HepG2 (cell line): Measurements from ENCODE around the gene SYS1. TPM values are rescaled to one million over a fixed set of nuclear protein-coding genes. Genes with fewer than 3 reads are reported as not detected.

Experiments used
- BCL3 ChIP-seq: sonication (generic); formaldehyde crosslinking; IDR thresholded peaks from 2 replicates; pipeline ENCODE4 v1.5.1; 2020; ENCODE audit warnings: mild to moderate bottlenecking, missing genetic modification reagents, moderate library complexity
- BORCS8-MEF2B ChIP-seq: sonication (generic); formaldehyde crosslinking; IDR thresholded peaks from 2 replicates; pipeline ENCODE4 v1.8.0; 2022; ENCODE audit warnings: mild to moderate bottlenecking, missing genetic modification reagents
- E2F2 ChIP-seq: sonication (generic); formaldehyde crosslinking; IDR thresholded peaks from 2 replicates; pipeline ENCODE4 v1.4.0; 2020; ENCODE audit warnings: missing genetic modification reagents, borderline replicate concordance
- LCORL ChIP-seq, 2 experiments: fragments of 450-650 bp in 1 of 2; sonication (generic) in 1 of 2; formaldehyde crosslinking in 1 of 2; IDR thresholded peaks; 2 replicates each; pipeline versions ENCODE4 v1.5.0 to v1.6.1; 2017 to 2020; ENCODE audit warnings: antibody characterized with exemption in 1 of 2, missing genetic modification reagents in 1 of 2
- NAIF1 ChIP-seq: sonication (generic); formaldehyde crosslinking; IDR thresholded peaks from 2 replicates; pipeline ENCODE4 v1.5.0; 2020; ENCODE audit warnings: mild to moderate bottlenecking, missing genetic modification reagents, borderline replicate concordance
- NBN ChIP-seq: fragments of 450-650 bp; conservative IDR thresholded peaks from 2 replicates; pipeline ENCODE4 v1.6.1; 2017
- PAWR ChIP-seq: sonication (generic); formaldehyde crosslinking; IDR thresholded peaks from 2 replicates; pipeline ENCODE4 v1.4.0; 2020; ENCODE audit warnings: missing genetic modification reagents, mild to moderate bottlenecking, borderline replicate concordance
- POLR2A ChIP-seq, 2 experiments: IDR thresholded peaks; 2 replicates each; pipeline ENCODE4 v1.6.1; 2011; ENCODE audit warnings: low read depth in 2 of 2, low read length in 2 of 2, mild to moderate bottlenecking in 1 of 2, moderate library complexity in 1 of 2; ENCODE audit not compliant: insufficient read depth in 1 of 2
- RBFOX2 ChIP-seq: fragments of 200-400 bp; formaldehyde crosslinking; IDR thresholded peaks from 2 replicates; pipeline ENCODE4 v1.6.1; 2017; ENCODE audit warnings: low read depth, mild to moderate bottlenecking, low read length
- SCMH1 ChIP-seq: sonication (generic); formaldehyde crosslinking; IDR thresholded peaks from 2 replicates; pipeline ENCODE4 v1.9.0; 2021; ENCODE audit warnings: missing genetic modification reagents, mild to moderate bottlenecking, borderline replicate concordance
- SIN3A ChIP-seq: IDR thresholded peaks from 2 replicates; pipeline ENCODE4 v1.6.1; 2011; ENCODE audit warnings: low read depth, mild to moderate bottlenecking, control low read depth, low read length, borderline replicate concordance
- TCF12 ChIP-seq, 2 experiments: fragments of 450-650 bp in 1 of 2; sonication (generic) in 1 of 2; formaldehyde crosslinking in 1 of 2; IDR thresholded peaks; 2 replicates each; pipeline versions ENCODE4 v1.6.1 to v1.8.0; 2017 to 2022; ENCODE audit warnings: antibody characterized with exemption in 1 of 2, mild to moderate bottlenecking in 1 of 2, missing genetic modification reagents in 1 of 2, moderate library complexity in 1 of 2
- TCF7L2 ChIP-seq: IDR thresholded peaks from 2 replicates; pipeline ENCODE4 v1.6.1; 2011; ENCODE audit warnings: mild to moderate bottlenecking, low read depth, low read length, moderate library complexity
- TRIM24 ChIP-seq: sonication (generic); formaldehyde crosslinking; IDR thresholded peaks from 2 replicates; pipeline ENCODE4 v1.8.0; 2022; ENCODE audit warnings: mild to moderate bottlenecking, missing genetic modification reagents
- U2AF2 ChIP-seq: fragments of 200-400 bp; formaldehyde crosslinking; IDR thresholded peaks from 2 replicates; pipeline ENCODE4 v1.6.1; 2017; ENCODE audit warnings: low read depth, mild to moderate bottlenecking, low read length
- ZC3H13 ChIP-seq: sonication (generic); formaldehyde crosslinking; IDR thresholded peaks from 2 replicates; pipeline ENCODE4 v1.8.1; 2023; ENCODE audit warnings: mild to moderate bottlenecking, missing genetic modification reagents, moderate library complexity
- ZFP36 ChIP-seq: fragments of 150-350 bp; IDR thresholded peaks from 2 replicates; pipeline ENCODE4 v1.6.1; 2018; ENCODE audit warnings: borderline replicate concordance, low read length, low read depth; ENCODE audit not compliant: partially characterized antibody
- ZNF264 ChIP-seq: sonication (generic); formaldehyde crosslinking; IDR thresholded peaks from 2 replicates; pipeline ENCODE4 v1.4.0; 2020; ENCODE audit warnings: missing genetic modification reagents
- ZNF432 ChIP-seq: sonication (generic); formaldehyde crosslinking; IDR thresholded peaks from 2 replicates; pipeline ENCODE4 v1.5.0; 2020; ENCODE audit warnings: missing genetic modification reagents, mild to moderate bottlenecking, borderline replicate concordance
- ZNF530 ChIP-seq: sonication (generic); formaldehyde crosslinking; IDR thresholded peaks from 2 replicates; pipeline ENCODE4 v1.5.0; 2020; ENCODE audit warnings: low read depth, mild to moderate bottlenecking, missing genetic modification reagents
- ZNF605 ChIP-seq: sonication (generic); formaldehyde crosslinking; IDR thresholded peaks from 2 replicates; pipeline ENCODE4 v1.8.0; 2022; ENCODE audit warnings: mild to moderate bottlenecking, missing genetic modification reagents
- ZNF7 ChIP-seq: IDR thresholded peaks from 2 replicates; pipeline ENCODE4 v1.6.1; 2016; ENCODE audit warnings: missing biosample characterization, missing genetic modification reagents
- polyA plus RNA-seq, 8 experiments: library from polyadenylated mRNA; depleted of rRNA in 3 of 8; stranded (reverse) in 7 of 8; unstranded in 1 of 8; fragments of >200 nt; fragmentation: Illumina TruSeq in 4 of 8; extraction: Trizol in 4 of 8; gene quantifications; 2 replicates each; pipeline versions ENCODE4 v1.2.1 to v1.2.3, GENCODE V29; 2011 to 2016; ENCODE audit warnings: low read depth in 4 of 8, missing spikeins in 1 of 8, mixed read lengths in 1 of 8; ENCODE audit not compliant: insufficient read depth in 1 of 8
- total RNA-seq, 5 experiments: library from RNA; depleted of rRNA; stranded (reverse); fragments of >200 nt; fragmentation: Illumina TruSeq; extraction: Trizol; gene quantifications; 2 replicates each; pipeline ENCODE4 v1.2.3, GENCODE V29; 2016; ENCODE audit warnings: low read depth in 1 of 5
- TF ChIP-seq, protein P1 (sequence below): sonication (generic); formaldehyde crosslinking; IDR thresholded peaks from 2 replicates; pipeline ENCODE4 v1.8.0; 2022; ENCODE audit warnings: mild to moderate bottlenecking, missing genetic modification reagents
- TF ChIP-seq, protein P2 (sequence below): sonication (generic); formaldehyde crosslinking; IDR thresholded peaks from 2 replicates; pipeline ENCODE4 v1.8.0; 2022; ENCODE audit warnings: missing genetic modification reagents, mild to moderate bottlenecking, moderate library complexity, borderline replicate concordance

SYS1 gene
- total and polyA plus RNA-seq, 2 of the 13 experiments (the other 11 are each of a cell fraction or from before 2014, with no cell fraction given): 38.3 to 65.6 TPM

- no peak for TF ChIP-seq U2AF2
- TF ChIP-seq, protein P1, sequence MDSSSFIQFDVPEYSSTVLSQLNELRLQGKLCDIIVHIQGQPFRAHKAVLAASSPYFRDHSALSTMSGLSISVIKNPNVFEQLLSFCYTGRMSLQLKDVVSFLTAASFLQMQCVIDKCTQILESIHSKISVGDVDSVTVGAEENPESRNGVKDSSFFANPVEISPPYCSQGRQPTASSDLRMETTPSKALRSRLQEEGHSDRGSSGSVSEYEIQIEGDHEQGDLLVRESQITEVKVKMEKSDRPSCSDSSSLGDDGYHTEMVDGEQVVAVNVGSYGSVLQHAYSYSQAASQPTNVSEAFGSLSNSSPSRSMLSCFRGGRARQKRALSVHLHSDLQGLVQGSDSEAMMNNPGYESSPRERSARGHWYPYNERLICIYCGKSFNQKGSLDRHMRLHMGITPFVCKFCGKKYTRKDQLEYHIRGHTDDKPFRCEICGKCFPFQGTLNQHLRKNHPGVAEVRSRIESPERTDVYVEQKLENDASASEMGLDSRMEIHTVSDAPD (CRISPR knock-in tag): no peak
- no peak for TF ChIP-seq TCF12 (IDR thresholded peaks at IDR 0.05)
- no peak; the same call in 1 of the 2 replicates for TF ChIP-seq TCF12 (CRISPR knock-in tag; IDR thresholded peaks at IDR 0.05)
- TF ChIP-seq TCF7L2: no peak
- TF ChIP-seq NAIF1 (CRISPR knock-in tag): no peak
- no peak for TF ChIP-seq PAWR
- TF ChIP-seq ZNF605: 0 out of 2 replicates have a peak, but pooled peaks have one; percentile 49
- no peak for TF ChIP-seq E2F2 (CRISPR knock-in tag)
- 0 out of 2 replicates have a peak, but pooled peaks have one; percentile 33 for TF ChIP-seq ZNF530
- no peak for TF ChIP-seq ZNF7 (CRISPR knock-in tag)
- 0 out of 2 replicates have a peak, but pooled peaks have one; percentile 17 for TF ChIP-seq ZNF264 (CRISPR knock-in tag)
- TF ChIP-seq SCMH1 (CRISPR knock-in tag): no peak
- no peak for TF ChIP-seq TRIM24 (CRISPR knock-in tag)
- peak in 1 of 2 experiments; percentile 58; a peak in 2 of 4 replicates for TF ChIP-seq POLR2A (IDR thresholded peaks at IDR 0.05; ENCODE audit: insufficient read depth in 1 of 2, low read depth in 2 of 2, low read length in 2 of 2)
- no peak for TF ChIP-seq RBFOX2
- no peak for TF ChIP-seq BORCS8-MEF2B (CRISPR knock-in tag)
- TF ChIP-seq, protein P2, sequence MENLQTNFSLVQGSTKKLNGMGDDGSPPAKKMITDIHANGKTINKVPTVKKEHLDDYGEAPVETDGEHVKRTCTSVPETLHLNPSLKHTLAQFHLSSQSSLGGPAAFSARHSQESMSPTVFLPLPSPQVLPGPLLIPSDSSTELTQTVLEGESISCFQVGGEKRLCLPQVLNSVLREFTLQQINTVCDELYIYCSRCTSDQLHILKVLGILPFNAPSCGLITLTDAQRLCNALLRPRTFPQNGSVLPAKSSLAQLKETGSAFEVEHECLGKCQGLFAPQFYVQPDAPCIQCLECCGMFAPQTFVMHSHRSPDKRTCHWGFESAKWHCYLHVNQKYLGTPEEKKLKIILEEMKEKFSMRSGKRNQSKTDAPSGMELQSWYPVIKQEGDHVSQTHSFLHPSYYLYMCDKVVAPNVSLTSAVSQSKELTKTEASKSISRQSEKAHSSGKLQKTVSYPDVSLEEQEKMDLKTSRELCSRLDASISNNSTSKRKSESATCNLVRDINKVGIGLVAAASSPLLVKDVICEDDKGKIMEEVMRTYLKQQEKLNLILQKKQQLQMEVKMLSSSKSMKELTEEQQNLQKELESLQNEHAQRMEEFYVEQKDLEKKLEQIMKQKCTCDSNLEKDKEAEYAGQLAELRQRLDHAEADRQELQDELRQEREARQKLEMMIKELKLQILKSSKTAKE: no peak
- peak; percentile 96 for TF ChIP-seq BCL3 (CRISPR knock-in tag)
- TF ChIP-seq ZNF432 (CRISPR knock-in tag): 0 out of 2 replicates have a peak, but pooled peaks have one; percentile 65
- no peak for TF ChIP-seq ZC3H13 (CRISPR knock-in tag)
- no peak for TF ChIP-seq ZFP36
- TF ChIP-seq SIN3A: no peak
- TF ChIP-seq NBN: no peak
- no peak for TF ChIP-seq LCORL (IDR thresholded peaks at IDR 0.05)
- TF ChIP-seq LCORL (CRISPR knock-in tag; IDR thresholded peaks at IDR 0.05): peak; percentile 74
Observed at GRCh38 chr20:45359406-45360148, 3.4 kb upstream of the SYS1 start (continued).
